ENCODE results near the gene GLT1D1.

DNA sequence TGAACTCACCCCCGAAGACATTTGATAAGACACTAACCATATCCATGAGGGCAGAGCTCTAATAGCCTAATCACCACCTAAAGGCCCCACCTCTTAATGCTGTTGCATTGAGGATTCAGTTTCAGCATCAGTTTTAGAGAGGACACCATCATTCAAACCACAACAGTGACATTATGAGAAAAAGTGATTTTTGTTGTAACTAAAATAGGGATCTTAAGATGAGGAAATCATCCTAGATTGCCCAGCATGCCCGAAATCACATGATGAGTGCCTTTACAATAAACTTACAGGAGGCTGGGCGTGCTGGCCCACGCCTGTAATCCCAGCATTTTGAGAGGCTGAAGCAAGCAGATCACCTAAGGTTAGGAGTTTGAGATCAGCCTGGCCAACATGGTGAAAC is 9.7 kb upstream of the GLT1D1 start:
- no peak for TF ChIP-seq CTCF (IDR thresholded peaks at IDR 0.05)
- TF ChIP-seq POLR2A (IDR thresholded peaks at IDR 0.05) = no peak
- TF ChIP-seq POLR2AphosphoS5 (IDR thresholded peaks at IDR 0.05) = no peak
- TF ChIP-seq EP300 (IDR thresholded peaks at IDR 0.05) = no peak
